Measurements from ENCODE around the gene FBXO42. TPM values are rescaled to one million over a fixed set of nuclear protein-coding genes. Genes with fewer than 3 reads are reported as not detected.

Gene FBXO42
- total and polyA plus RNA-seq, 4 donors: 5.9 to 9.4 (median 6.5) TPM

DNA sequence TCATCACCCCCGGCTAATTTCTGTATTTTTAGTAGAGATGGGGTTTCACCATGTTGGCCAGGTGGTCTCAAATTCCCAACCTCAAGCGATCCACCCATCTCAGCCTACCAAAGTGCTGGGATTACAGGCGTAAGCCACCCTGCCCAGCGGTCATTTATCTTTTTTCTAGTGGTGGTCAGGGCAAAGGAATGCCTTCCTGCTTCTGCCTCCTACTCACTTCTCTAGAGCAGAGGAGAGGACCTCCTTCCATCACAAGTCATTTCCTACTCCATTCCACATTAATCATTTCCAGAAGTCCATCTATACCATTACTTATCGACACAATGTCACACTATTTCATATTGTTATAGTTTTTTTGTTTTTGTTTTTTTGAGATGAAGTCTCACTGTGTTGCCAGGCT lies 13.3 kb downstream of the FBXO42 start:
- Histone ChIP-seq H3K4me1 (ENCODE audit: control insufficient read depth in 4 of 4, insufficient read depth in 4 of 4, low read length in 3 of 4) (peaks cover 0 to 3% (median 0%) of the 10 kb centered on the region in 4 donors), H3K9ac (ENCODE audit: low read depth in 1 of 2, low read length in 2 of 2) (no peak overlapping the region), H3K36me3 (ENCODE audit: control insufficient read depth in 4 of 4, insufficient read depth in 3 of 4, low read depth in 1 of 4, low read length in 3 of 4) (no peaks in the 10 kb centered on the region), H3K9me3 (ENCODE audit: control insufficient read depth in 4 of 4, low read length in 3 of 4) (no peaks in the 10 kb centered on the region), H3K4me3 (ENCODE audit: low read depth in 1 of 3, low read length in 3 of 3) (no peak overlapping the region), H3K27ac (ENCODE audit: low read depth in 1 of 2, low read length in 2 of 2) (no peak overlapping the region), H3K27me3 (ENCODE audit: control insufficient read depth in 4 of 4, insufficient read depth in 4 of 4, low read length in 3 of 4) (no peaks in the 10 kb centered on the region)
- no peak for DNase-seq (ENCODE audit: low spot score)
- 97% methylated on average over 5 of the region's 5 CpGs for WGBS
- TF ChIP-seq YY1 (IDR thresholded peaks at IDR 0.05) (no peak), HNF4A (conservative IDR thresholded peaks at IDR 0.05) (no peak), FOXA1 (IDR thresholded peaks at IDR 0.05) (no peak), RAD21 (IDR thresholded peaks at IDR 0.05) (no peak), SP1 (IDR thresholded peaks at IDR 0.05) (no peak), HNF4G (IDR thresholded peaks at IDR 0.05) (no peak), JUND (IDR thresholded peaks at IDR 0.05) (no peak), NR2F2 (IDR thresholded peaks at IDR 0.05) (no peak), FOXA2 (IDR thresholded peaks at IDR 0.05) (no peak), GABPA (IDR thresholded peaks at IDR 0.05 in 1 of 2, conservative IDR thresholded peaks at IDR 0.05 in 1 of 2) (no peak), RXRA (IDR thresholded peaks at IDR 0.05) (no peak)
- TF ChIP-seq, protein P1, sequence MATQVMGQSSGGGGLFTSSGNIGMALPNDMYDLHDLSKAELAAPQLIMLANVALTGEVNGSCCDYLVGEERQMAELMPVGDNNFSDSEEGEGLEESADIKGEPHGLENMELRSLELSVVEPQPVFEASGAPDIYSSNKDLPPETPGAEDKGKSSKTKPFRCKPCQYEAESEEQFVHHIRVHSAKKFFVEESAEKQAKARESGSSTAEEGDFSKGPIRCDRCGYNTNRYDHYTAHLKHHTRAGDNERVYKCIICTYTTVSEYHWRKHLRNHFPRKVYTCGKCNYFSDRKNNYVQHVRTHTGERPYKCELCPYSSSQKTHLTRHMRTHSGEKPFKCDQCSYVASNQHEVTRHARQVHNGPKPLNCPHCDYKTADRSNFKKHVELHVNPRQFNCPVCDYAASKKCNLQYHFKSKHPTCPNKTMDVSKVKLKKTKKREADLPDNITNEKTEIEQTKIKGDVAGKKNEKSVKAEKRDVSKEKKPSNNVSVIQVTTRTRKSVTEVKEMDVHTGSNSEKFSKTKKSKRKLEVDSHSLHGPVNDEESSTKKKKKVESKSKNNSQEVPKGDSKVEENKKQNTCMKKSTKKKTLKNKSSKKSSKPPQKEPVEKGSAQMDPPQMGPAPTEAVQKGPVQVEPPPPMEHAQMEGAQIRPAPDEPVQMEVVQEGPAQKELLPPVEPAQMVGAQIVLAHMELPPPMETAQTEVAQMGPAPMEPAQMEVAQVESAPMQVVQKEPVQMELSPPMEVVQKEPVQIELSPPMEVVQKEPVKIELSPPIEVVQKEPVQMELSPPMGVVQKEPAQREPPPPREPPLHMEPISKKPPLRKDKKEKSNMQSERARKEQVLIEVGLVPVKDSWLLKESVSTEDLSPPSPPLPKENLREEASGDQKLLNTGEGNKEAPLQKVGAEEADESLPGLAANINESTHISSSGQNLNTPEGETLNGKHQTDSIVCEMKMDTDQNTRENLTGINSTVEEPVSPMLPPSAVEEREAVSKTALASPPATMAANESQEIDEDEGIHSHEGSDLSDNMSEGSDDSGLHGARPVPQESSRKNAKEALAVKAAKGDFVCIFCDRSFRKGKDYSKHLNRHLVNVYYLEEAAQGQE (IDR thresholded peaks at IDR 0.05): no peak
- TF ChIP-seq, protein P2, sequence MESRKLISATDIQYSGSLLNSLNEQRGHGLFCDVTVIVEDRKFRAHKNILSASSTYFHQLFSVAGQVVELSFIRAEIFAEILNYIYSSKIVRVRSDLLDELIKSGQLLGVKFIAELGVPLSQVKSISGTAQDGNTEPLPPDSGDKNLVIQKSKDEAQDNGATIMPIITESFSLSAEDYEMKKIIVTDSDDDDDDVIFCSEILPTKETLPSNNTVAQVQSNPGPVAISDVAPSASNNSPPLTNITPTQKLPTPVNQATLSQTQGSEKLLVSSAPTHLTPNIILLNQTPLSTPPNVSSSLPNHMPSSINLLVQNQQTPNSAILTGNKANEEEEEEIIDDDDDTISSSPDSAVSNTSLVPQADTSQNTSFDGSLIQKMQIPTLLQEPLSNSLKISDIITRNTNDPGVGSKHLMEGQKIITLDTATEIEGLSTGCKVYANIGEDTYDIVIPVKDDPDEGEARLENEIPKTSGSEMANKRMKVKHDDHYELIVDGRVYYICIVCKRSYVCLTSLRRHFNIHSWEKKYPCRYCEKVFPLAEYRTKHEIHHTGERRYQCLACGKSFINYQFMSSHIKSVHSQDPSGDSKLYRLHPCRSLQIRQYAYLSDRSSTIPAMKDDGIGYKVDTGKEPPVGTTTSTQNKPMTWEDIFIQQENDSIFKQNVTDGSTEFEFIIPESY (IDR thresholded peaks at IDR 0.05): no peak
- TF ChIP-seq, protein P3, sequence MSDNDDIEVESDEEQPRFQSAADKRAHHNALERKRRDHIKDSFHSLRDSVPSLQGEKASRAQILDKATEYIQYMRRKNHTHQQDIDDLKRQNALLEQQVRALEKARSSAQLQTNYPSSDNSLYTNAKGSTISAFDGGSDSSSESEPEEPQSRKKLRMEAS (IDR thresholded peaks at IDR 0.05): no peak
- TF ChIP-seq, protein P4, sequence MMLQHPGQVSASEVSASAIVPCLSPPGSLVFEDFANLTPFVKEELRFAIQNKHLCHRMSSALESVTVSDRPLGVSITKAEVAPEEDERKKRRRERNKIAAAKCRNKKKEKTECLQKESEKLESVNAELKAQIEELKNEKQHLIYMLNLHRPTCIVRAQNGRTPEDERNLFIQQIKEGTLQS (IDR thresholded peaks at IDR 0.05): no peak
- TF ChIP-seq, protein P5, sequence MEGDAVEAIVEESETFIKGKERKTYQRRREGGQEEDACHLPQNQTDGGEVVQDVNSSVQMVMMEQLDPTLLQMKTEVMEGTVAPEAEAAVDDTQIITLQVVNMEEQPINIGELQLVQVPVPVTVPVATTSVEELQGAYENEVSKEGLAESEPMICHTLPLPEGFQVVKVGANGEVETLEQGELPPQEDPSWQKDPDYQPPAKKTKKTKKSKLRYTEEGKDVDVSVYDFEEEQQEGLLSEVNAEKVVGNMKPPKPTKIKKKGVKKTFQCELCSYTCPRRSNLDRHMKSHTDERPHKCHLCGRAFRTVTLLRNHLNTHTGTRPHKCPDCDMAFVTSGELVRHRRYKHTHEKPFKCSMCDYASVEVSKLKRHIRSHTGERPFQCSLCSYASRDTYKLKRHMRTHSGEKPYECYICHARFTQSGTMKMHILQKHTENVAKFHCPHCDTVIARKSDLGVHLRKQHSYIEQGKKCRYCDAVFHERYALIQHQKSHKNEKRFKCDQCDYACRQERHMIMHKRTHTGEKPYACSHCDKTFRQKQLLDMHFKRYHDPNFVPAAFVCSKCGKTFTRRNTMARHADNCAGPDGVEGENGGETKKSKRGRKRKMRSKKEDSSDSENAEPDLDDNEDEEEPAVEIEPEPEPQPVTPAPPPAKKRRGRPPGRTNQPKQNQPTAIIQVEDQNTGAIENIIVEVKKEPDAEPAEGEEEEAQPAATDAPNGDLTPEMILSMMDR (IDR thresholded peaks at IDR 0.05; ENCODE audit: low read depth, low read length, missing input control): no peak
